ENCODE data around the gene PLEKHB1. TPM values are rescaled to one million over a fixed set of nuclear protein-coding genes. Genes with fewer than 3 reads are reported as not detected.
A peak's percentile ranks its signal among the peaks of the same experiment; 100 is the strongest.

PLEKHB1 gene
- total RNA-seq, 3 donors from 2014 or later (not counting 1 experiment from before 2014, with no cell fraction given) = 2.9 to 4.3 (median 3.9) TPM

DNA sequence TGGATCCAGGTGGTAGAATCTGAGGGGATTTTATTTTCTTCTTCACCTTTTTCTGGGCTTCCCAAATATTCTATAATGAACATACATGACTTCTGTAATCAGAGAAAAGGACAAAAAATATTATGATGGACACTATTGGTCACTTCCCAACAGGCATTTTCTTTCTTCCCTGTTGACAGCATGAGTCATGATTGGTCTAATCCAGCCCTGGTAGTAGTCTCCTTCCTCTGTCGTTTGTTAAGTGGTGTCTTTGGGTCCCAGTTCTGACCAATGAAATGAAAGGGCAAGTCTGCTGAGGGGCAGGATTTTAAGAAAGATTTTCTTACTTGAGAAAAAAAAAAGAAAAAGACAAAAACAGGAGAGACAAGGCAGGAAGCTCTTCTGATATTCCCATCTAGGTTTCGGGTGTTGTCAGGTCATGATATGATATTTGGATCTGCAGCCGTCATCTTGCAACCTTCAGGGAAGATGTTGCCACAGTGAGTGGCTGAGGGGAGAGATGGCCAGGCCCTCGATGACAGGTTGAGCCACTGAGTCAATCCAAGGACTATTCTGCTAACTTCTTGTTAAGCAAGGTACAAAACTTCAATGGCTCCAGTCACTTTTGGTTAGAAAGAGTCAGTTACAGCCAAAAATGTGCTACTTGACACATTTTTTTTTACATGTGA, 23.3 kb upstream of the PLEKHB1 start:
- Histone ChIP-seq H3K9me3 (ENCODE audit: control insufficient read depth, insufficient read depth, low read length) (no peaks in the 10 kb centered on the region), H3K4me1 (ENCODE audit: control insufficient read depth, insufficient read depth, low read length) (peaks cover 5% of the 10 kb centered on the region), H3K4me3 (ENCODE audit: low read length) (no peak overlapping the region), H3K27me3 (ENCODE audit: control insufficient read depth, insufficient read depth, low read length) (peaks cover 2% of the 10 kb centered on the region), H3K36me3 (ENCODE audit: control insufficient read depth, insufficient read depth, low read length) (no peaks in the 10 kb centered on the region), H3K27ac (ENCODE audit: low read length) (no peak overlapping the region)
- intact Hi-C loops (cut with micrococcal nuclease) = no loop called here
- H3K9me3 Mint-ChIP-seq = no peaks in the 10 kb centered on the region
- DNase-seq (no peak), ATAC-seq (no peak)
- H3K4me3 Mint-ChIP-seq = no peak overlapping the region
- TF ChIP-seq, protein P1, sequence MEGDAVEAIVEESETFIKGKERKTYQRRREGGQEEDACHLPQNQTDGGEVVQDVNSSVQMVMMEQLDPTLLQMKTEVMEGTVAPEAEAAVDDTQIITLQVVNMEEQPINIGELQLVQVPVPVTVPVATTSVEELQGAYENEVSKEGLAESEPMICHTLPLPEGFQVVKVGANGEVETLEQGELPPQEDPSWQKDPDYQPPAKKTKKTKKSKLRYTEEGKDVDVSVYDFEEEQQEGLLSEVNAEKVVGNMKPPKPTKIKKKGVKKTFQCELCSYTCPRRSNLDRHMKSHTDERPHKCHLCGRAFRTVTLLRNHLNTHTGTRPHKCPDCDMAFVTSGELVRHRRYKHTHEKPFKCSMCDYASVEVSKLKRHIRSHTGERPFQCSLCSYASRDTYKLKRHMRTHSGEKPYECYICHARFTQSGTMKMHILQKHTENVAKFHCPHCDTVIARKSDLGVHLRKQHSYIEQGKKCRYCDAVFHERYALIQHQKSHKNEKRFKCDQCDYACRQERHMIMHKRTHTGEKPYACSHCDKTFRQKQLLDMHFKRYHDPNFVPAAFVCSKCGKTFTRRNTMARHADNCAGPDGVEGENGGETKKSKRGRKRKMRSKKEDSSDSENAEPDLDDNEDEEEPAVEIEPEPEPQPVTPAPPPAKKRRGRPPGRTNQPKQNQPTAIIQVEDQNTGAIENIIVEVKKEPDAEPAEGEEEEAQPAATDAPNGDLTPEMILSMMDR (IDR thresholded peaks at IDR 0.05) = no peak
- no peak overlapping the region for H3K27ac Mint-ChIP-seq
- WGBS (ENCODE audit: insufficient coverage) = 67% methylated on average over 4 of the region's 4 CpGs
- H3K36me3 Mint-ChIP-seq = no peaks in the 10 kb centered on the region
- peaks cover 17 to 23% of the 10 kb centered on the region in 2 donors for H3K27me3 Mint-ChIP-seq (ENCODE audit: low read depth in 2 of 2)
- peaks cover 0 to 3% of the 10 kb centered on the region in 2 donors for H3K4me1 Mint-ChIP-seq

DNA sequence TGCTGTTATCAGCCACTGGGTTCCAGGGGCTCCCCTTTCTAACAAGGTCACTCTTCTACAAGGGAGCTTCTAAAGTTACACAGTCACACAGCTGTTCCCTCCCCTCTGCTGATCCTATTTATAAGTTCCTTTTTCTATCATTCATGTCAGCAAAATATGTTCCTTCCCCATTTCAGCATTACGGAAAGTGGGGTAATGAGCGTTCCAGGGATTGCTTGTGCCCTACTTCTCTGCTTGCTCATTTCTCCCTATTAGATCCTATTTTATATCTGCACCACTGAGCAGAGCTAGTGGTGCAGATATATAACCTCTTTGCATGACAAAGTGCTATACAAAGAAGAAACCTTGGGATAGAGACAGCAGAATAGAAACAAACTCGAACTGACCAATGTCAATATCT, 22.7 kb upstream of the PLEKHB1 start:
- H3K9me3 ChIP-seq (ENCODE audit: control insufficient read depth, insufficient read depth, low read length) = no peaks in the 10 kb centered on the region
- H3K4me1 ChIP-seq (ENCODE audit: control insufficient read depth, insufficient read depth, low read length) = peaks cover 5% of the 10 kb centered on the region
- WGBS (ENCODE audit: insufficient coverage) = 33% methylated on average over 3 of the region's 3 CpGs
- no peak overlapping the region for H3K4me3 ChIP-seq (ENCODE audit: low read length)
- Mint-ChIP-seq H3K27ac (no peak overlapping the region), H3K36me3 (no peaks in the 10 kb centered on the region), H3K9me3 (no peaks in the 10 kb centered on the region), H3K4me3 (no peak overlapping the region), H3K27me3 (ENCODE audit: low read depth in 2 of 2) (peaks cover 17 to 23% of the 10 kb centered on the region in 2 donors), H3K4me1 (peaks cover 0 to 3% of the 10 kb centered on the region in 2 donors)
- ATAC-seq (no peak), DNase-seq (no peak)
- H3K36me3 ChIP-seq (ENCODE audit: control insufficient read depth, insufficient read depth, low read length) = no peaks in the 10 kb centered on the region
- no peak overlapping the region for H3K27ac ChIP-seq (ENCODE audit: low read length)
- TF ChIP-seq, protein P1 (IDR thresholded peaks at IDR 0.05) = no peak
- H3K27me3 ChIP-seq (ENCODE audit: control insufficient read depth, insufficient read depth, low read length) = peaks cover 2% of the 10 kb centered on the region
- intact Hi-C loops (cut with micrococcal nuclease) = no loop called here

DNA sequence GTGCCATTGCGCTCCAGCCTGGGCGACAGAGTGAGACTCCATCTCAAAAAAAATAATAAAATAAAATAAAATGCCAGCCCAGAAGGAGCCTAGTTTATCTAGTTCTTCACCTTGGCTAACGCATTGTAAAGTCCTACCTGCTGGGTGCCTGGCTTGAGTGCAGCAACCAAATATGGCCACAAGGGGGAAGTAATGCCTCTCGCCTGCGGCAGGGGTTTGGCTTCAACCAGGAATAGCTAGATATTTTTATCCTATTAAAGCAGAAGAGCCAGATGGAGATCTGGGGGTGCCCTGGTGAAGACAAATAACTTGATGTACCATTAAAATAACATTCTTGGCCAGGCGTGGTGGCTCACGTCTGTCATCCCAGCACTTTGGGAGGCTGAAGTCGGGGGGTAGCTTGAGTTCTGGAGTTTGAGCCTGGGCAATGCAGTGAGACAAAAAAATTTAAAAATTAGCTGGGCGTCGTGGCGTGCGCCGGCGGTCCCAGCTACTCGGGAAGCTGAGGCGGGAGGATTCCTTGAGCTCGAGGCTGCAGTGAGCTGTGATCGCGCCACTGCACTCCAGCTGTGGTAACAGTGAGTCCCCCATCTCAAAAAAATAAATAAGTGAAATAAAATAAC, 20.6 kb upstream of the PLEKHB1 start:
- H3K4me3 ChIP-seq (ENCODE audit: low read length) = no peak overlapping the region
- no peaks in the 10 kb centered on the region for H3K36me3 Mint-ChIP-seq
- H3K4me3 Mint-ChIP-seq = no peak overlapping the region
- H3K4me1 Mint-ChIP-seq = peaks cover 0 to 3% of the 10 kb centered on the region in 2 donors
- H3K27me3 ChIP-seq (ENCODE audit: control insufficient read depth, insufficient read depth, low read length) = peaks cover 2% of the 10 kb centered on the region
- H3K27ac Mint-ChIP-seq = no peak overlapping the region
- TF ChIP-seq, protein P1 (IDR thresholded peaks at IDR 0.05) = peak; percentile 92
- peaks cover 5% of the 10 kb centered on the region for H3K4me1 ChIP-seq (ENCODE audit: control insufficient read depth, insufficient read depth, low read length)
- H3K27me3 Mint-ChIP-seq (ENCODE audit: low read depth in 2 of 2) = peaks cover 17 to 23% of the 10 kb centered on the region in 2 donors
- WGBS (ENCODE audit: insufficient coverage) = 31% methylated on average over 19 of the region's 19 CpGs
- DNase-seq = peak; percentile 45 to 85
- no peak overlapping the region for H3K27ac ChIP-seq (ENCODE audit: low read length)
- no peaks in the 10 kb centered on the region for H3K36me3 ChIP-seq (ENCODE audit: control insufficient read depth, insufficient read depth, low read length)
- intact Hi-C loops (cut with micrococcal nuclease) = loop anchor here (1.0 kb wide), 1 partner anchor 35 kb away; no protein-coding TSS in a partner anchor
- ATAC-seq = peak; percentile 79 to 91 (median 91)
- no peaks in the 10 kb centered on the region for H3K9me3 ChIP-seq (ENCODE audit: control insufficient read depth, insufficient read depth, low read length)
- no peaks in the 10 kb centered on the region for H3K9me3 Mint-ChIP-seq

Measured in natural killer cell (primary cell).